ENCODE results near the gene SCN5A. TPM values are rescaled to one million over a fixed set of nuclear protein-coding genes. Genes with fewer than 3 reads are reported as not detected.

SCN5A gene
- total and polyA plus RNA-seq, 2 of the 13 experiments (the other 11 are each of a cell fraction or from before 2014, with no cell fraction given): 0.22 TPM; not detected in 1

DNA sequence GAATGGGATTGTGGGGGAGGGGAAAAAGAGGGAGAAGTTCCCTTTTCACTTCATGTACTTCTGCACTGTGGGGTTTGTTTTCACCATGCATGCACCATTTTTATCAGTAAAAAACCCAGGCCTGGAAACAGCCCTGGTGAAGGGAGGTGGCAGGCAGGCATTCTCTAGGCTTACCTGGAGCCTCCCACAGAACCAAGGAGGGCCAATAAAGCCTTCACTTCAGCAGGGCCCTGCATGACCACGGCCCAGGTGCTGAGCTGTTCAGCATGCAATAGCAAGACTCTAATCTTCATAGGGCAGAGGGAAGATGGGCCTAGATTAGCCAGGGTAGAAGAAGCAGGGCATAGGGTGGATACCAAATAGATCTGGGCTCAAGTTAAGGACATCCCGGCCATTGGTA, 49.6 kb downstream of the SCN5A start:
- Histone ChIP-seq H2AFZ (ENCODE audit: low read length) (no peak overlapping the region), H3K36me3 (replicated peaks in 1 of 2; ENCODE audit: control insufficient read depth in 1 of 2, insufficient read depth in 2 of 2, low read length in 2 of 2) (no peaks in the 10 kb centered on the region), H3K4me2 (ENCODE audit: low read depth, low read length) (no peak overlapping the region), H3K9ac (ENCODE audit: insufficient read depth, low read depth, low read length) (no peak overlapping the region), H4K20me1 (ENCODE audit: insufficient read depth, low read length) (no peaks in the 10 kb centered on the region), H3K27ac (ENCODE audit: extremely low read length, insufficient read depth, low read length) (no peak overlapping the region), H3K4me1 (ENCODE audit: insufficient read depth, low read length) (no peaks in the 10 kb centered on the region), H3K79me2 (ENCODE audit: insufficient read depth, low read length) (no peaks in the 10 kb centered on the region), H3K27me3 (ENCODE audit: control insufficient read depth in 1 of 2, insufficient read depth in 2 of 2, low read length in 2 of 2) (peaks cover 0 to 19% of the 10 kb centered on the region in 2 experiments; a peak in 4 of 5 replicates), H3K4me3 (replicated peaks in 1 of 3; ENCODE audit: insufficient read depth in 1 of 3, low read depth in 2 of 3, low read length in 3 of 3) (no peak overlapping the region), H3K9me3 (ENCODE audit: low read length) (no peaks in the 10 kb centered on the region)
- intact Hi-C loops (cut with micrococcal nuclease; ENCODE audit: unreplicated experiment): no loop called here
- FAIRE-seq (no peak), DNase-seq (ENCODE audit: low spot score) (no peak), ATAC-seq (no peak)
- POLR2A ChIA-PET: no interaction called here
- CTCF ChIA-PET (ENCODE audit: low intra/inter-chr PET ratio, low total read pairs): no interaction called here
- no TSS peak for BruUV-seq (replicated peaks)
- in situ Hi-C loops (cut with HindIII; ENCODE audit: extremely low pct_ligation_motif_present, low pct_unique_long_range_greater_than_20kb): no loop called here
- WGBS (ENCODE audit: low lambda C conversion rate): 0% methylated on average over 1 of the region's 2 CpGs
- TF ChIP-seq MXI1 (IDR thresholded peaks at IDR 0.05; ENCODE audit: borderline replicate concordance, low read depth, low read length) (no peak), DMAP1 (CRISPR knock-in tag; IDR thresholded peaks at IDR 0.05) (no peak), IRX3 (CRISPR knock-in tag; IDR thresholded peaks at IDR 0.05; ENCODE audit: borderline replicate concordance, low read depth) (no peak), REPIN1 (CRISPR knock-in tag; IDR thresholded peaks at IDR 0.05; ENCODE audit: borderline replicate concordance, low read depth) (no peak), ADNP (CRISPR knock-in tag; IDR thresholded peaks at IDR 0.05) (no peak), ZBTB3 (CRISPR knock-in tag; IDR thresholded peaks at IDR 0.05; ENCODE audit: borderline replicate concordance, low read depth) (no peak), IKZF1 (IDR thresholded peaks at IDR 0.05) (no peak), NCOA2 (CRISPR knock-in tag; IDR thresholded peaks at IDR 0.05) (no peak), ZBTB7B (CRISPR knock-in tag; IDR thresholded peaks at IDR 0.05) (no peak), SNRNP70 (IDR thresholded peaks at IDR 0.05; ENCODE audit: low read depth, low read length) (no peak), TAF1 (CRISPR knock-in tag; IDR thresholded peaks at IDR 0.05) (no peak), EP300 (IDR thresholded peaks at IDR 0.05; ENCODE audit: low read depth in 2 of 2, low read length in 2 of 2) (no peak), EP300 (CRISPR knock-in tag; IDR thresholded peaks at IDR 0.05; ENCODE audit: borderline replicate concordance) (no peak), HIVEP1 (CRISPR knock-in tag; IDR thresholded peaks at IDR 0.05) (no peak), ZNF232 (CRISPR knock-in tag; IDR thresholded peaks at IDR 0.05; ENCODE audit: borderline replicate concordance) (no peak), FOXC1 (CRISPR knock-in tag; IDR thresholded peaks at IDR 0.05; ENCODE audit: borderline replicate concordance) (no peak)
- TF ChIP-seq, protein P1, sequence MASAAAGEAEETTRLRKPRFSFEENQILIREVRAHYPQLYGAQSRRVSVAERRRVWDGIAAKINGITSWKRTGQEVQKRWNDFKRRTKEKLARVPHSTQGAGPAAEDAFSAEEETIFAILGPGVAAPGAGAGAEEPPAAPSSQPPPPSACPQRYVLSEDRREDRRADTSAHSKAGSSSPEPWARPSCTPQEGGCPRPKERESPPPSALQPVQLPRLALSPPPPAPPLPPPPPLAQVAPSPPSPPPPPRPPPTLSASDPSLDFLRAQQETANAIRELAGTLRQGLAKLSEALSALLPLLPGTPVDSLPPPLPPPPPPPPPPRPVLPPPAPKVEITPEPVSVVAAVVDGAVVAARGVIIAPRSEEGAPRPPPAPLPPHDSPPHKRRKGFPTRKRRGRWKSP (CRISPR knock-in tag; IDR thresholded peaks at IDR 0.05): no peak
- TF ChIP-seq, protein P2, sequence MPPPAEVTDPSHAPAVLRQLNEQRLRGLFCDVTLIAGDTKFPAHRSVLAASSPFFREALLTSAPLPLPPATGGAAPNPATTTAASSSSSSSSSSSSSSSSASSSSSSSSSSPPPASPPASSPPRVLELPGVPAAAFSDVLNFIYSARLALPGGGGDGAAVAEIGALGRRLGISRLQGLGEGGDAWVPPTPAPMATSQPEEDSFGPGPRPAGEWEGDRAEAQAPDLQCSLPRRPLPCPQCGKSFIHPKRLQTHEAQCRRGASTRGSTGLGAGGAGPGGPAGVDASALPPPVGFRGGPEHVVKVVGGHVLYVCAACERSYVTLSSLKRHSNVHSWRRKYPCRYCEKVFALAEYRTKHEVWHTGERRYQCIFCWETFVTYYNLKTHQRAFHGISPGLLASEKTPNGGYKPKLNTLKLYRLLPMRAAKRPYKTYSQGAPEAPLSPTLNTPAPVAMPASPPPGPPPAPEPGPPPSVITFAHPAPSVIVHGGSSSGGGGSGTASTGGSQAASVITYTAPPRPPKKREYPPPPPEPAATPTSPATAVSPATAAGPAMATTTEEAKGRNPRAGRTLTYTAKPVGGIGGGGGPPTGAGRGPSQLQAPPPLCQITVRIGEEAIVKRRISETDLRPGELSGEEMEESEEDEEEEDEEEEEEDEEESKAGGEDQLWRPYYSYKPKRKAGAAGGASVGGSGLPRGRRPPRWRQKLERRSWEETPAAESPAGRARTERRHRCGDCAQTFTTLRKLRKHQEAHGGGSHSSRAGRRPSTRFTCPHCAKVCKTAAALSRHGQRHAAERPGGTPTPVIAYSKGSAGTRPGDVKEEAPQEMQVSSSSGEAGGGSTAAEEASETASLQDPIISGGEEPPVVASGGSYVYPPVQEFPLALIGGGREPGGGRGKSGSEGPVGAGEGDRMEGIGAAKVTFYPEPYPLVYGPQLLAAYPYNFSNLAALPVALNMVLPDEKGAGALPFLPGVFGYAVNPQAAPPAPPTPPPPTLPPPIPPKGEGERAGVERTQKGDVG (CRISPR knock-in tag; IDR thresholded peaks at IDR 0.05; ENCODE audit: borderline replicate concordance): no peak
- TF ChIP-seq, protein P3, sequence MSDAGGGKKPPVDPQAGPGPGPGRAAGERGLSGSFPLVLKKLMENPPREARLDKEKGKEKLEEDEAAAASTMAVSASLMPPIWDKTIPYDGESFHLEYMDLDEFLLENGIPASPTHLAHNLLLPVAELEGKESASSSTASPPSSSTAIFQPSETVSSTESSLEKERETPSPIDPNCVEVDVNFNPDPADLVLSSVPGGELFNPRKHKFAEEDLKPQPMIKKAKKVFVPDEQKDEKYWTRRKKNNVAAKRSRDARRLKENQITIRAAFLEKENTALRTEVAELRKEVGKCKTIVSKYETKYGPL (CRISPR knock-in tag; IDR thresholded peaks at IDR 0.05): no peak
- TF ChIP-seq, protein P4, sequence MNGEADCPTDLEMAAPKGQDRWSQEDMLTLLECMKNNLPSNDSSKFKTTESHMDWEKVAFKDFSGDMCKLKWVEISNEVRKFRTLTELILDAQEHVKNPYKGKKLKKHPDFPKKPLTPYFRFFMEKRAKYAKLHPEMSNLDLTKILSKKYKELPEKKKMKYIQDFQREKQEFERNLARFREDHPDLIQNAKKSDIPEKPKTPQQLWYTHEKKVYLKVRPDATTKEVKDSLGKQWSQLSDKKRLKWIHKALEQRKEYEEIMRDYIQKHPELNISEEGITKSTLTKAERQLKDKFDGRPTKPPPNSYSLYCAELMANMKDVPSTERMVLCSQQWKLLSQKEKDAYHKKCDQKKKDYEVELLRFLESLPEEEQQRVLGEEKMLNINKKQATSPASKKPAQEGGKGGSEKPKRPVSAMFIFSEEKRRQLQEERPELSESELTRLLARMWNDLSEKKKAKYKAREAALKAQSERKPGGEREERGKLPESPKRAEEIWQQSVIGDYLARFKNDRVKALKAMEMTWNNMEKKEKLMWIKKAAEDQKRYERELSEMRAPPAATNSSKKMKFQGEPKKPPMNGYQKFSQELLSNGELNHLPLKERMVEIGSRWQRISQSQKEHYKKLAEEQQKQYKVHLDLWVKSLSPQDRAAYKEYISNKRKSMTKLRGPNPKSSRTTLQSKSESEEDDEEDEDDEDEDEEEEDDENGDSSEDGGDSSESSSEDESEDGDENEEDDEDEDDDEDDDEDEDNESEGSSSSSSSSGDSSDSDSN (CRISPR knock-in tag; IDR thresholded peaks at IDR 0.05): no peak
